Measurements from ENCODE around the gene DCN.

The DCN gene

GRCh38 chr12:91094032-91094662 lies 88.5 kb downstream of the DCN start:
- no peaks in the 10 kb centered on the region for H3K36me3 Mint-ChIP-seq
- no peaks in the 10 kb centered on the region for H3K27me3 Mint-ChIP-seq
- peaks cover 16% of the 10 kb centered on the region for H3K9me3 Mint-ChIP-seq
- H3K4me1 Mint-ChIP-seq: no peaks in the 10 kb centered on the region
- CTCF ChIA-PET: interaction anchor here (1.2 kb wide), 1 partner anchor 15 kb away, joined by 4 read pairs; no protein-coding TSS in a partner anchor
- no peak for DNase-seq
- H3K27ac Mint-ChIP-seq: no peak overlapping the region
- no peak overlapping the region for H3K4me3 Mint-ChIP-seq

DNA sequence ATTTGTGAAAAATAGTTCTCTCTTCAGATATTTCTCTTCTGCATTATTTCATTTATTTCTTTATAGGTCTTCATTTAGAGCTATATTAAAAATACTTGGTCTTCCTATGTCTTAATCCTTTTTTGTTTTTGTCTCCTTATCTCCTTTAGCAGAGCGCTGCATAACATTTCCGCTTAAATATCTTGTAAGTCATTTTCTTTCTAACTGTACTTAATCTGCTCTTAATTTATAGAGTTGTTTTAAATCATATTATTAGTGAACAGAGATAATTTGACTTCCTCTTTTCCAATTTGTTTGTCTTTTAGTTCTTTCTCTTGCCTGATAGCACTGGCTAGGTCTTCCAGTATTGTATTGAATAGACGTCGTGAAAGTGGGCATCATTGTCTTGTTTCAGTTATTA lies 89.3 kb downstream of the DCN start:
- no peak overlapping the region for H3K4me3 Mint-ChIP-seq
- no peaks in the 10 kb centered on the region for H3K27me3 Mint-ChIP-seq
- H3K9me3 Mint-ChIP-seq: peaks cover 20% of the 10 kb centered on the region
- CTCF ChIA-PET: no interaction called here
- H3K4me1 Mint-ChIP-seq: no peaks in the 10 kb centered on the region
- H3K36me3 Mint-ChIP-seq: no peaks in the 10 kb centered on the region
- no peak overlapping the region for H3K27ac Mint-ChIP-seq
- no peak for DNase-seq

- H3K27ac Mint-ChIP-seq: no peak overlapping the region
- peaks cover 20% of the 10 kb centered on the region for H3K9me3 Mint-ChIP-seq
- no peak for DNase-seq
- CTCF ChIA-PET: no interaction called here
- H3K27me3 Mint-ChIP-seq: no peaks in the 10 kb centered on the region
- no peaks in the 10 kb centered on the region for H3K4me1 Mint-ChIP-seq
- H3K4me3 Mint-ChIP-seq: no peak overlapping the region
- no peaks in the 10 kb centered on the region for H3K36me3 Mint-ChIP-seq
Measured at GRCh38 chr12:91091916-91092715, 90.5 kb downstream of the DCN start.
